Stimulated activated CD4-positive, alpha-beta T cell treated with anti-CD3 and anti-CD28 coated beads, Interleukin-2, amount 100 ng/mL, for 4 hours (primary cell): ENCODE measurements around the gene BASP1.
"Not testable (repeated sequence)": the region's sequence is repeated elsewhere in the genome, so short reads cannot be mapped to it uniquely, and the experiment has no call there.

Source experiments
- DNase-seq: peaks from one replicate; pipeline ENCODE4 v3.0.0-alpha.2; 2020; ENCODE audit warnings: low read depth

BASP1 gene

GRCh38 chr5:17289681-17290539 lies 72.5 kb downstream of the BASP1 start:
- no peak for DNase-seq

GRCh38 chr5:17290540-17290974 lies 73.1 kb downstream of the BASP1 start:
- DNase-seq = no peak

GRCh38 chr5:17292434-17293015 lies 75.1 kb downstream of the BASP1 start:
- DNase-seq = no peak

GRCh38 chr5:17294639-17295311 lies 77.3 kb downstream of the BASP1 start:
- no peak for DNase-seq

GRCh38 chr5:17295671-17296070 lies 78.2 kb downstream of the BASP1 start:
- no peak for DNase-seq

GRCh38 chr5:17302106-17302505 lies 84.7 kb downstream of the BASP1 start:
- DNase-seq = no peak

GRCh38 chr5:17302604-17303003 lies 85.2 kb downstream of the BASP1 start:
- DNase-seq = no peak

- DNase-seq = no peak
Observed at GRCh38 chr5:17304282-17304681, 86.9 kb downstream of the BASP1 start.

- DNase-seq = no peak
Observed at GRCh38 chr5:17305017-17305416, 87.6 kb downstream of the BASP1 start.

- DNase-seq = no peak
Observed at GRCh38 chr5:17305964-17306725, 88.7 kb downstream of the BASP1 start.

- DNase-seq = no peak
Observed at GRCh38 chr5:17306726-17307091, 89.3 kb downstream of the BASP1 start.

- DNase-seq = not testable (repeated sequence)
Observed at GRCh38 chr5:17307440-17307839, 90.0 kb downstream of the BASP1 start.

GRCh38 chr5:17308326-17309065 lies 91.1 kb downstream of the BASP1 start:
- no peak for DNase-seq

GRCh38 chr5:17309462-17309861 lies 92.0 kb downstream of the BASP1 start:
- no peak for DNase-seq

GRCh38 chr5:17310502-17310901 lies 93.1 kb downstream of the BASP1 start:
- not testable (repeated sequence) for DNase-seq

- DNase-seq = not testable (repeated sequence)
Observed at GRCh38 chr5:17311811-17312210, 94.4 kb downstream of the BASP1 start.

- DNase-seq = no peak
Observed at GRCh38 chr5:17312358-17312757, 94.9 kb downstream of the BASP1 start.

- no peak for DNase-seq
Observed at GRCh38 chr5:17314907-17315471, 97.6 kb downstream of the BASP1 start.

GRCh38 chr5:17315710-17316221 lies 98.3 kb downstream of the BASP1 start:
- no peak for DNase-seq

GRCh38 chr5:17316970-17317459 lies 99.6 kb downstream of the BASP1 start:
- no peak for DNase-seq

- no peak for DNase-seq
Observed at GRCh38 chr5:17317473-17317872, 100.0 kb downstream of the BASP1 start.
